Cardiac muscle cell (in vitro differentiated cells and primary cell): Measurements from ENCODE around the gene TSGA10IP. TPM values are rescaled to one million over a fixed set of nuclear protein-coding genes. Genes with fewer than 3 reads are reported as not detected.

Experiments
- DNase-seq, 2 donors: peaks; one replicate each; pipeline versions ENCODE4 v3.0.0 to v3.0.0-alpha.2; 2010 to 2017; ENCODE audit warnings: low read depth in 1 of 2, low spot score in 1 of 2
- H3K27ac ChIP-seq: fragments of 200-600 bp; sonication (generic); 2 replicates; pipeline ENCODE4 v1.5.1; 2016
- H3K27me3 ChIP-seq: fragments of 200-600 bp; sonication (generic); 2 replicates; pipeline ENCODE4 v1.6.0; 2016; ENCODE audit warnings: control low read depth
- H3K36me3 ChIP-seq: fragments of 200-600 bp; sonication (generic); 2 replicates; pipeline ENCODE4 v1.5.1; 2016; ENCODE audit warnings: control low read depth
- H3K4me1 ChIP-seq: fragments of 200-600 bp; sonication (generic); 2 replicates; pipeline ENCODE4 v1.8.1; 2017; ENCODE audit warnings: low read depth, mild to moderate bottlenecking, mixed run types
- H3K4me3 ChIP-seq: fragments of 200-600 bp; sonication (generic); 2 replicates; pipeline ENCODE4 v1.5.1; 2016; ENCODE audit warnings: mild to moderate bottlenecking
- H3K9me3 ChIP-seq: fragments of 200-600 bp; sonication (generic); 2 replicates; pipeline ENCODE4 v1.5.1; 2017; ENCODE audit warnings: low read depth, mild to moderate bottlenecking, control low read depth
- polyA plus RNA-seq: library from polyadenylated mRNA; unstranded; fragments of >200 nt; fragmentation: Nextera tagmentation; extraction: Ambion mirVana; gene quantifications from 2 replicates; pipeline ENCODE4 v1.2.1, GENCODE V29; 2016
- total RNA-seq: library from RNA; depleted of rRNA; stranded (reverse); fragments of >200 nt; gene quantifications from 2 replicates; pipeline ENCODE4 v1.2.3, GENCODE V29; 2016
- TF ChIP-seq, protein P1 (sequence below): IDR thresholded peaks from 2 replicates; pipeline ENCODE4 v1.5.1; 2012; ENCODE audit warnings: low read depth, mild to moderate bottlenecking, low read length

TSGA10IP gene
- total and polyA plus RNA-seq, 2 experiments from 2014 or later, result 1.0 to 1.1 TPM

DNA sequence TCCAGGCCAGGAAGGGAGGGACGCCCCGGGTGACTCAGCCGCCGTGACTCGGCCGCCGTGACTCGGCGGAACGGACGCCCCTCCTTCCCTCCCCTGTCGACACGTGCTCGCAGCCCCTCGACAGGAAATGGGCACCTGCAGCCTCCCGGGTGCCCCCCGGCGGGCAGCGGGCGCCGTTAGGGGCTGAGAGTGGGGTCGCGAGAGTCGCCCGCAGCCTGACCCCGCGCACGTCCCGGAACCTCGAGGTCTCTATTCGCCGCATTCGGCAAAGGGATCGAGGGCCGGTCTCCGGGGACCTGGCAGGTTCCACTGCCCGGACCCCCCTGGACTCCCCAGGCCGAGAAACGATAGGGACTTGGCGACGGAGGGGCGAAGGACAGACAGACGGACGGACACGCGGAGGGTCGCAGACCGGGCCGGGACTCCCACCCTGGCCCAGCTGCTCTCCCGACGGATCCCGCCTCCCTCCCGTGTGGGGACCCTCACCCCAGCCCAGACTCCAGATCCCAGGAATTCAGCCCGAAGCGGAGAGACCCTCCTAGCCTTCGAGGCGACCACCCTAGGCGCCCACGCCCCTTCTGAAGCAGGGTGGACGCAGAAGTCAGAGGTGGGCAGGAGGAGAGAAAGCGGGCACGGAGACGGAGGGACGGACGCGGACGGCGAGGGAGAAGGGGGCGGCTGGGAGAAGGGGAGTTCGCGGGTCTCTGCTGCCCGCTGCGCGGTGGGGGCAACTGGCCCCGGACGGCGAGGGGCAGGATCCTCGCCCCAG lies 45.7 kb upstream of the TSGA10IP start:
- peak; percentile 18 to 75 for DNase-seq
- H3K27ac ChIP-seq, result no peak overlapping the region
- no peaks in the 10 kb centered on the region for H3K4me1 ChIP-seq
- peak overlapping the region; percentile 35 for H3K4me3 ChIP-seq
- H3K9me3 ChIP-seq, result no peaks in the 10 kb centered on the region
- TF ChIP-seq, protein P1, sequence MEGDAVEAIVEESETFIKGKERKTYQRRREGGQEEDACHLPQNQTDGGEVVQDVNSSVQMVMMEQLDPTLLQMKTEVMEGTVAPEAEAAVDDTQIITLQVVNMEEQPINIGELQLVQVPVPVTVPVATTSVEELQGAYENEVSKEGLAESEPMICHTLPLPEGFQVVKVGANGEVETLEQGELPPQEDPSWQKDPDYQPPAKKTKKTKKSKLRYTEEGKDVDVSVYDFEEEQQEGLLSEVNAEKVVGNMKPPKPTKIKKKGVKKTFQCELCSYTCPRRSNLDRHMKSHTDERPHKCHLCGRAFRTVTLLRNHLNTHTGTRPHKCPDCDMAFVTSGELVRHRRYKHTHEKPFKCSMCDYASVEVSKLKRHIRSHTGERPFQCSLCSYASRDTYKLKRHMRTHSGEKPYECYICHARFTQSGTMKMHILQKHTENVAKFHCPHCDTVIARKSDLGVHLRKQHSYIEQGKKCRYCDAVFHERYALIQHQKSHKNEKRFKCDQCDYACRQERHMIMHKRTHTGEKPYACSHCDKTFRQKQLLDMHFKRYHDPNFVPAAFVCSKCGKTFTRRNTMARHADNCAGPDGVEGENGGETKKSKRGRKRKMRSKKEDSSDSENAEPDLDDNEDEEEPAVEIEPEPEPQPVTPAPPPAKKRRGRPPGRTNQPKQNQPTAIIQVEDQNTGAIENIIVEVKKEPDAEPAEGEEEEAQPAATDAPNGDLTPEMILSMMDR, result no peak
- peaks cover 85% of the 10 kb centered on the region for H3K27me3 ChIP-seq
- H3K36me3 ChIP-seq, result no peaks in the 10 kb centered on the region

DNA sequence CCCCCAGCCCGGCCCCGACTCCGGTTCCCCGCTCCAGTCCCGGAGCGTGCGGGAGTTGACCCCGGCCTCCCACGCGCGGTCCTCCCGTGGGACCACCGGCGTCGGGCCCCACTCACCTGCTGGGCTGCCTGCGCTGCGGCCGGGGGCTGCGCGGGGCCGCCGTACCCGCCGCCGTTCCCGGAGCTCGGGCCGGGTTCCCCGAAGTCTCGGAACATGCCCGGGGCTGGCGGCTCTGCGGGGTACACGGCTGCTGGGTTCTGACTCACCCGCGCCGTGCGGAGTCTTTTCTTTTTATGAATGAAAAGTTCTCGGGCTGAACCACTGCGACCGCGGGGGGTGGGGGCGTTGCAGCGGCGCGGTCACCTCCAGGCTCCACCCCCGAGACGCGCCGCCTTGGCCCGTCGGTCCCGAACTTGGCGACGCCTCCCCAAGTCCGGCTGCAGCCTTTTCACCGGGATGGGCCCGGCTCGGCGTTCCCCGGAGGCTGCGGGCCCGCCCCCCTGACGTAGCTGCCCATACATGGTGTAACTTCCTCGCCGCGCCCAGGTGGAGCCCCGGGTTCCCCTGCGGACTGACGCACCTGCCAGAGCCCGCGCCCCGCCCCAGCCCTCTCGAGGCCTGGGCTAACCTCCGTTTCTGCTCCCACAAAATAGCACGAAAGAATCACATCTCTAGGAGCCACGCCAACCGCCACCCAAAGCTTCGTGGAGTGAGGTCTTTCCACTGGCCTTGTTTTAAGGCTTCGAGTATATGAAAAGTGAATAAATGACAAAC lies 45.0 kb upstream of the TSGA10IP start, which contains the start of gene FOSL1:
FOSL1 (minus strand) TSS at position 264 of the 774 bp plus-strand sequence; CDS start at position 215, 49 bp downstream.
- Histone ChIP-seq H3K4me3 (peak within 1 kb of the TSS; percentile 35), H3K4me1 (no peaks in the 10 kb centered on the region), H3K27me3 (peaks cover 87% of the 10 kb centered on the region), H3K27ac (no peak within 1 kb of the TSS), H3K9me3 (no peaks in the 10 kb centered on the region), H3K36me3 (no peaks in the 10 kb centered on the region)
- TF ChIP-seq, protein P1, result no peak
- DNase-seq, result peak; percentile 78 to 96

DNA sequence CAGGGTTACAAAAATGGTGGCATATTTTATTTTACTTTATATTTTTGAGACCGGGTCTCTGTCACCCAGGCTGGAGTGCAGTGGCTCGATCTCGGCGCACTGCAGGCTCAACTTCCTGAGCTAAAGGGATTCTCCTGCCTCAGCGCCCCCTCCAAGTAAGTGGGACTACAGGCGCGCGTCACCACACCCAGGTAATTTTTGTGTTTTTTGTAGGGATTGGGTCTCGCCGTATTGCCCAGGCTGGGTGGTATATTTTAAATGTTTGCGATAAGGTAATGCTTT lies 44.4 kb upstream of the TSGA10IP start:
- H3K36me3 ChIP-seq, result no peaks in the 10 kb centered on the region
- H3K27ac ChIP-seq, result no peak overlapping the region
- H3K9me3 ChIP-seq, result no peaks in the 10 kb centered on the region
- H3K27me3 ChIP-seq, result peaks cover 87% of the 10 kb centered on the region
- TF ChIP-seq, protein P1, result no peak
- no peak for DNase-seq
- H3K4me1 ChIP-seq, result no peaks in the 10 kb centered on the region
- H3K4me3 ChIP-seq, result peak overlapping the region; percentile 35

DNA sequence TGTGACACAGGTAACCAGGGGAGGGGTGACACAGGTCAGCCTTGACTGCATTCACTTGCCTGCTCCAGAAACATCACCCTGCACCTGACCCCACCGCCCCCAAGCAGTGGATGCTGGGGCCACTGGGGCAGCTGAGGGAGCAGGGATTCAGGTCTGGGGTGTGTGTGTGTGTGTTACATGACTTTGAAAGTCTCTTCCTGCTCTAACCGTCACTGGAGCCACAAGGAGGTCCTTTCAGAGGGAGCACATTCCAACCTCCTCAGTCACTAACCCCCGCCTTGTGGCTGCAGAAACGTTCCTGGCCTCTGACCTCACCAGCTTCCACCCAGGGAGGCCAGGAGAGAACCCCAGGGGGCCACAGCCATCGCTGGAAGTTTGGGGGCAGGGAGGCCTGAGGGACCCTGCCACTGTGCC lies 42.2 kb upstream of the TSGA10IP start:
- Histone ChIP-seq H3K4me3 (no peak overlapping the region), H3K4me1 (no peaks in the 10 kb centered on the region), H3K36me3 (no peaks in the 10 kb centered on the region), H3K27ac (no peak overlapping the region), H3K27me3 (peaks cover 84% of the 10 kb centered on the region), H3K9me3 (no peaks in the 10 kb centered on the region)
- peak in 1 of 2 donors; percentile 69 for DNase-seq
- TF ChIP-seq, protein P1, result no peak

DNA sequence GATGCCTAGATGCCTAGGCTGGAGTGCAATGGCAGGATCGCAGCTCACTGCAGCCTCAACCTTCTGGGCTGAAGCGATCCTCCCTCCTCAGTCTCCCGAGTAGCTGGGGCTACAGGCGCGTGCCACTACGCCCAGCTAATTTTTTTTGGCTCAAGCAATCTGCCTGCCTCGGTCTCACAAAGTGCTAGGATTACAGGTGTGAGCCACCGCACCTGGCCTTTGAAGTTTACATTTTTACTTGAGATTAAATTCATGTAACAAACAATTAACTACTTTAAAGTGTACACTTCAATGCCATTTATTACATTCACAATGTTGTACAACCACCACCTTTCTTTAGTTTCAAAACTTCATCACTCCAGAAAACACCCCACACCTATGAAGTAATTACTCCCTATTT lies 41.6 kb upstream of the TSGA10IP start:
- Histone ChIP-seq H3K9me3 (no peaks in the 10 kb centered on the region), H3K4me1 (no peaks in the 10 kb centered on the region), H3K4me3 (no peak overlapping the region), H3K36me3 (no peaks in the 10 kb centered on the region), H3K27me3 (peaks cover 84% of the 10 kb centered on the region), H3K27ac (no peak overlapping the region)
- no peak for DNase-seq
- TF ChIP-seq, protein P1, result no peak
